ENCODE measurements around the gene CDKN1C.

DNA sequence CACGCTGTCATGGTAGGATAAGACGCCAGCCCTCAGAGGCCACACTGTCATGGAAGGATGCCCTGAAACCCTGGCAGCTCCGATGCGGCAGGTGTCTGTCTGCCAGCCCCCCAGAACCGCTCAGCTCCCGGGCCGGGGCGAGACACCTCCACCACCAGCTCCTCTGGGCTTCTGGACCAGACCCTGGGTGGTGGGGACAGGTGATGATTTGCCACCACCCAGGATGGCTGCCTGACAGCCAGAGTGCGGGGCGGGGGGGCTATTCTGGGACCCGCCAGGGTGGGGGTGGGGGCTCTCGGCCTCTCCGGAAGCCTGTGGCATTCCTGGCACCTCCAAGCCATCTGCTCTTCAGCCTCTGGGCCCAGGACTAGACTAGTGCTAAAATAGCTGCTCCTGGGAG lies 34.3 kb upstream of the CDKN1C start:
- TF ChIP-seq, protein P1, sequence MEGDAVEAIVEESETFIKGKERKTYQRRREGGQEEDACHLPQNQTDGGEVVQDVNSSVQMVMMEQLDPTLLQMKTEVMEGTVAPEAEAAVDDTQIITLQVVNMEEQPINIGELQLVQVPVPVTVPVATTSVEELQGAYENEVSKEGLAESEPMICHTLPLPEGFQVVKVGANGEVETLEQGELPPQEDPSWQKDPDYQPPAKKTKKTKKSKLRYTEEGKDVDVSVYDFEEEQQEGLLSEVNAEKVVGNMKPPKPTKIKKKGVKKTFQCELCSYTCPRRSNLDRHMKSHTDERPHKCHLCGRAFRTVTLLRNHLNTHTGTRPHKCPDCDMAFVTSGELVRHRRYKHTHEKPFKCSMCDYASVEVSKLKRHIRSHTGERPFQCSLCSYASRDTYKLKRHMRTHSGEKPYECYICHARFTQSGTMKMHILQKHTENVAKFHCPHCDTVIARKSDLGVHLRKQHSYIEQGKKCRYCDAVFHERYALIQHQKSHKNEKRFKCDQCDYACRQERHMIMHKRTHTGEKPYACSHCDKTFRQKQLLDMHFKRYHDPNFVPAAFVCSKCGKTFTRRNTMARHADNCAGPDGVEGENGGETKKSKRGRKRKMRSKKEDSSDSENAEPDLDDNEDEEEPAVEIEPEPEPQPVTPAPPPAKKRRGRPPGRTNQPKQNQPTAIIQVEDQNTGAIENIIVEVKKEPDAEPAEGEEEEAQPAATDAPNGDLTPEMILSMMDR (IDR thresholded peaks at IDR 0.05; ENCODE audit: low read depth, low read length) = no peak
- TF ChIP-seq POLR2A (IDR thresholded peaks at IDR 0.05; ENCODE audit: extremely low read depth, insufficient read length) = no peak
- TF ChIP-seq, protein P2, sequence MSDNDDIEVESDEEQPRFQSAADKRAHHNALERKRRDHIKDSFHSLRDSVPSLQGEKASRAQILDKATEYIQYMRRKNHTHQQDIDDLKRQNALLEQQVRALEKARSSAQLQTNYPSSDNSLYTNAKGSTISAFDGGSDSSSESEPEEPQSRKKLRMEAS (IDR thresholded peaks at IDR 0.05; ENCODE audit: low read depth, low read length) = no peak
